Parathyroid adenoma (tissue), 2 donors: ENCODE data around the gene DLL1.

Source experiments
- H2AFZ ChIP-seq: fragments of 300-600 bp; sonication (generic); one replicate; pipeline ENCODE4 v1.7.0; 2017; ENCODE audit warnings: antibody characterized with exemption, mild to moderate bottlenecking
- H3K27ac ChIP-seq: fragments of 300-600 bp; sonication (generic); one replicate; pipeline ENCODE4 v1.7.0; 2017
- H3K27me3 ChIP-seq: fragments of 300-600 bp; sonication (generic); one replicate; pipeline ENCODE4 v1.7.0; 2017; ENCODE audit warnings: low read length; ENCODE audit not compliant: control insufficient read depth, insufficient read depth
- H3K36me3 ChIP-seq: fragments of 300-600 bp; sonication (generic); one replicate; pipeline ENCODE4 v1.7.0; 2017; ENCODE audit warnings: low read length; ENCODE audit not compliant: control insufficient read depth, insufficient read depth
- H3K4me1 ChIP-seq: fragments of 300-600 bp; sonication (generic); one replicate; pipeline ENCODE4 v1.7.0; 2017; ENCODE audit warnings: control low read depth
- H3K4me2 ChIP-seq: fragments of 300-600 bp; sonication (generic); one replicate; pipeline ENCODE4 v1.7.0; 2017; ENCODE audit warnings: low read length
- H3K4me3 ChIP-seq: fragments of 300-600 bp; sonication (generic); one replicate; pipeline ENCODE4 v1.7.0; 2017; ENCODE audit warnings: low read depth, low read length
- H3K79me2 ChIP-seq: fragments of 300-600 bp; sonication (generic); one replicate; pipeline ENCODE4 v1.7.0; 2017; ENCODE audit warnings: control low read depth
- H3K9ac ChIP-seq: fragments of 300-600 bp; sonication (generic); one replicate; pipeline ENCODE4 v1.7.0; 2017; ENCODE audit warnings: mild to moderate bottlenecking
- H3K9me3 ChIP-seq: fragments of 300-600 bp; sonication (generic); one replicate; pipeline ENCODE4 v1.7.0; 2017; ENCODE audit warnings: low read length; ENCODE audit not compliant: control insufficient read depth
- TF ChIP-seq, protein P1 (sequence below): fragments of 300-600 bp; sonication (generic); IDR thresholded peaks from one replicate; pipeline ENCODE4 v1.7.0; 2017; ENCODE audit warnings: antibody characterized with exemption, mild to moderate bottlenecking
- donor health status: primary hyperparathyroidism.

Gene DLL1

GRCh38 chr6:170308761-170309160 lies 17.9 kb upstream of the DLL1 start:
- no peak overlapping the region for H2AFZ ChIP-seq
- no peaks in the 10 kb centered on the region for H3K36me3 ChIP-seq
- H3K4me1 ChIP-seq, result peaks cover 16% of the 10 kb centered on the region
- no peak overlapping the region for H3K4me2 ChIP-seq
- peaks cover 54% of the 10 kb centered on the region for H3K79me2 ChIP-seq
- TF ChIP-seq, protein P1, sequence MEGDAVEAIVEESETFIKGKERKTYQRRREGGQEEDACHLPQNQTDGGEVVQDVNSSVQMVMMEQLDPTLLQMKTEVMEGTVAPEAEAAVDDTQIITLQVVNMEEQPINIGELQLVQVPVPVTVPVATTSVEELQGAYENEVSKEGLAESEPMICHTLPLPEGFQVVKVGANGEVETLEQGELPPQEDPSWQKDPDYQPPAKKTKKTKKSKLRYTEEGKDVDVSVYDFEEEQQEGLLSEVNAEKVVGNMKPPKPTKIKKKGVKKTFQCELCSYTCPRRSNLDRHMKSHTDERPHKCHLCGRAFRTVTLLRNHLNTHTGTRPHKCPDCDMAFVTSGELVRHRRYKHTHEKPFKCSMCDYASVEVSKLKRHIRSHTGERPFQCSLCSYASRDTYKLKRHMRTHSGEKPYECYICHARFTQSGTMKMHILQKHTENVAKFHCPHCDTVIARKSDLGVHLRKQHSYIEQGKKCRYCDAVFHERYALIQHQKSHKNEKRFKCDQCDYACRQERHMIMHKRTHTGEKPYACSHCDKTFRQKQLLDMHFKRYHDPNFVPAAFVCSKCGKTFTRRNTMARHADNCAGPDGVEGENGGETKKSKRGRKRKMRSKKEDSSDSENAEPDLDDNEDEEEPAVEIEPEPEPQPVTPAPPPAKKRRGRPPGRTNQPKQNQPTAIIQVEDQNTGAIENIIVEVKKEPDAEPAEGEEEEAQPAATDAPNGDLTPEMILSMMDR, result no peak
- H3K4me3 ChIP-seq, result no peak overlapping the region
- H3K9me3 ChIP-seq, result no peaks in the 10 kb centered on the region
- no peak overlapping the region for H3K9ac ChIP-seq
- H3K27ac ChIP-seq, result no peak overlapping the region
- H3K27me3 ChIP-seq, result no peaks in the 10 kb centered on the region

GRCh38 chr6:170307080-170307545 lies 16.2 kb upstream of the DLL1 start:
- Histone ChIP-seq H3K36me3 (no peaks in the 10 kb centered on the region), H3K79me2 (peaks cover 47% of the 10 kb centered on the region), H3K9me3 (no peaks in the 10 kb centered on the region), H3K9ac (peak overlapping the region; percentile 93), H3K4me1 (peaks cover 7% of the 10 kb centered on the region), H2AFZ (peak overlapping the region; percentile 89), H3K4me2 (peak overlapping the region; percentile 71), H3K4me3 (peak overlapping the region; percentile 91), H3K27me3 (no peaks in the 10 kb centered on the region), H3K27ac (peak overlapping the region; percentile 75)
- TF ChIP-seq, protein P1, result no peak

DNA sequence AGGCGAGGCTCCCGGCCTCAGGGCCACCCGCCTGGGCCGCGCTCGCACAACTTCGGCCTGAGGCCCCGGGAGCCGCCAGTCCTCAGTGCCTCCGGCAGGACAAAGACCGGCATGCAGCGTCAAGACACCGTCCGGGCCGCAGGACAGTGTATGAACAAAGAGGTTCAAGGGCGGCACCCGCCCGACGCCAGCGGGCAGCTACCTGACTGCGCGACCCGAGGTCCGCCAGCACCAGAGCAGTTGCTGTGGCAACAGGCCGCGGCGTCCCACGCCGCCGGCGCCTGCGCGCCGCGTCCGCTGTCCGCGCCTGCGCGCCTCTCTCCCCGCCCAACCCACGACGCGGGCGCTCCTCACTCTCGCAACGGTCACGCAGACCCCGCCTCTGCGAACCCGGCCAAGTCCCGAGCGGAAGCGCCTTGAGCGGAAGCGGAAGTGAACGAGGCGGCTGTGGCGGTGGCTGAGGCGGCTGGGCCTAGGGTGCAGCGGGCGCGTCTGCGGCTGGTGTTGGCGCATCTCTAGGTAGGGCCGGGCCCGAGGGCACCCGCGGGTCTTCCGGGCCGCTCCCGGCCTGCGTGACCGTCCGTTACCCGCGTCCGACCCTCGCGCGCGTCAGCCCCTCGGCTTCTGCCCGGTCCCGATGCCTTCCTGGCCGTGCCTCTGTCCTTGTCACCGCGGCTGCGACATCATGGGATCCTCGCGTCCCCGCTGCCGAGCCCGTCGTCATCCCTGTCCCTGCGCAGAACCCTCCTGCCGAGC lies 15.6 kb upstream of the DLL1 start, which contains the start of gene FAM120B:
Gene FAM120B (plus strand): TSS at position 435 of the 756 bp plus-strand sequence. CDS start 10,633 bp downstream, outside the sequence.
- TF ChIP-seq, protein P1, result no peak
- peak within 1 kb of the TSS; percentile 91 for H3K4me3 ChIP-seq
- peaks cover 47% of the 10 kb centered on the region for H3K79me2 ChIP-seq
- peak within 1 kb of the TSS; percentile 93 for H3K9ac ChIP-seq
- H3K4me2 ChIP-seq, result peak within 1 kb of the TSS; percentile 71
- peak within 1 kb of the TSS; percentile 89 for H2AFZ ChIP-seq
- H3K4me1 ChIP-seq, result peaks cover 7% of the 10 kb centered on the region
- no peaks in the 10 kb centered on the region for H3K36me3 ChIP-seq
- H3K9me3 ChIP-seq, result no peaks in the 10 kb centered on the region
- H3K27me3 ChIP-seq, result no peaks in the 10 kb centered on the region
- H3K27ac ChIP-seq, result peak within 1 kb of the TSS; percentile 75

- TF ChIP-seq, protein P1, result no peak
Observed at GRCh38 chr6:170305805-170306323, 15.0 kb upstream of the DLL1 start.

More at GRCh38 chr6:170305805-170306323, 15.0 kb upstream of the DLL1 start:
- Histone ChIP-seq H3K9ac (peak overlapping the region; percentile 57), H3K36me3 (no peaks in the 10 kb centered on the region), H3K27ac (peak overlapping the region; percentile 17), H3K4me2 (peak overlapping the region; percentile 71), H3K9me3 (no peaks in the 10 kb centered on the region), H3K27me3 (no peaks in the 10 kb centered on the region), H3K4me1 (peaks cover 7% of the 10 kb centered on the region), H3K4me3 (peak overlapping the region; percentile 91), H3K79me2 (peaks cover 45% of the 10 kb centered on the region), H2AFZ (peak overlapping the region; percentile 89)
